Measurements from ENCODE around the gene CCDC28B. TPM values are rescaled to one million over a fixed set of nuclear protein-coding genes. Genes with fewer than 3 reads are reported as not detected.

Gene CCDC28B
- total and polyA plus RNA-seq, 10 donors, result 3.9 to 22.4 (median 6.9) TPM

- no peak for DNase-seq
- H3K4me1 ChIP-seq, result peaks cover 19 to 67% (median 56%) of the 10 kb centered on the region in 6 donors
- H3K9me3 ChIP-seq, result no peaks in the 10 kb centered on the region
- H3K27ac ChIP-seq, result no peak overlapping the region
- H3K27me3 ChIP-seq (replicated peaks in 1 of 7), result no peaks in the 10 kb centered on the region
- TF ChIP-seq POLR2AphosphoS5 (IDR thresholded peaks at IDR 0.05), result no peak
- no peak for TF ChIP-seq CTCF (IDR thresholded peaks at IDR 0.05 in 8 of 11, conservative IDR thresholded peaks at IDR 0.05 in 3 of 11)
- TF ChIP-seq POLR2A (IDR thresholded peaks at IDR 0.05), result no peak
- no peak overlapping the region for H3K4me3 ChIP-seq
- H3K36me3 ChIP-seq, result peaks cover 0 to 87% (median 71%) of the 10 kb centered on the region in 6 donors
- intact Hi-C loops (cut with DNase I; ENCODE audit: low total_unique reads), result no loop called here
These were observed 15.7 kb upstream of the CCDC28B start for GRCh38 chr1:32184650-32185049.

- intact Hi-C loops (cut with DNase I; ENCODE audit: low total_unique reads), result no loop called here
- no peaks in the 10 kb centered on the region for H3K9me3 ChIP-seq
- no peak overlapping the region for H3K4me3 ChIP-seq
- H3K36me3 ChIP-seq, result peaks cover 4 to 100% (median 85%) of the 10 kb centered on the region in 6 donors
- WGBS, 5 donors, result 85 to 97% (median 87%) methylated on average over 2 of the region's 2 CpGs
- H3K27me3 ChIP-seq (replicated peaks in 1 of 7), result no peaks in the 10 kb centered on the region
- H3K27ac ChIP-seq, result no peak overlapping the region
- H3K4me1 ChIP-seq, result peaks cover 14 to 55% (median 46%) of the 10 kb centered on the region in 6 donors
- DNase-seq, result no peak
- TF ChIP-seq CTCF (IDR thresholded peaks at IDR 0.05 in 8 of 11, conservative IDR thresholded peaks at IDR 0.05 in 3 of 11) (no peak), POLR2A (IDR thresholded peaks at IDR 0.05) (no peak), POLR2AphosphoS5 (IDR thresholded peaks at IDR 0.05) (no peak)
These were observed 14.3 kb upstream of the CCDC28B start for GRCh38 chr1:32186077-32186476.

- H3K36me3 ChIP-seq, result peaks cover 4 to 100% (median 87%) of the 10 kb centered on the region in 6 donors
- peaks cover 11 to 51% (median 42%) of the 10 kb centered on the region in 6 donors for H3K4me1 ChIP-seq
- no peak for TF ChIP-seq CTCF (IDR thresholded peaks at IDR 0.05 in 8 of 11, conservative IDR thresholded peaks at IDR 0.05 in 3 of 11)
- TF ChIP-seq POLR2AphosphoS5 (IDR thresholded peaks at IDR 0.05), result no peak
- H3K27me3 ChIP-seq (replicated peaks in 1 of 7), result no peaks in the 10 kb centered on the region
- WGBS, 5 donors, result 91 to 97% (median 95%) methylated on average over 2 of the region's 2 CpGs
- no peak overlapping the region for H3K4me3 ChIP-seq
- intact Hi-C loops (cut with DNase I; ENCODE audit: low total_unique reads), result no loop called here
- H3K27ac ChIP-seq, result no peak overlapping the region
- DNase-seq, result no peak
- no peaks in the 10 kb centered on the region for H3K9me3 ChIP-seq
These were observed 13.9 kb upstream of the CCDC28B start for GRCh38 chr1:32186491-32186890.

- intact Hi-C loops (cut with DNase I; ENCODE audit: low total_unique reads), result no loop called here
These were observed 12.5 kb upstream of the CCDC28B start for GRCh38 chr1:32187850-32188249.

More at GRCh38 chr1:32187850-32188249, 12.5 kb upstream of the CCDC28B start:
- peaks cover 4 to 100% (median 92%) of the 10 kb centered on the region in 6 donors for H3K36me3 ChIP-seq
- no peak overlapping the region for H3K4me3 ChIP-seq
- DNase-seq, result no peak
- peak in 1 of 3 donors; percentile 32 for TF ChIP-seq POLR2AphosphoS5 (IDR thresholded peaks at IDR 0.05)
- no peak for TF ChIP-seq CTCF (IDR thresholded peaks at IDR 0.05 in 8 of 11, conservative IDR thresholded peaks at IDR 0.05 in 3 of 11)
- no peak for TF ChIP-seq POLR2A (IDR thresholded peaks at IDR 0.05)
- peaks cover 4 to 37% (median 29%) of the 10 kb centered on the region in 6 donors for H3K4me1 ChIP-seq
- no peaks in the 10 kb centered on the region for H3K27me3 ChIP-seq (replicated peaks in 1 of 7)
- WGBS, 5 donors, result 97 to 99% (median 98%) methylated on average over 8 to 9 of the region's 9 CpGs
- no peaks in the 10 kb centered on the region for H3K9me3 ChIP-seq
- H3K27ac ChIP-seq, result no peak overlapping the region

Data from spleen (tissue), 11 donors.